Epithelial cell of esophagus (primary cell): ENCODE results near the gene EDEM1.

Source experiments
- DNase-seq: peaks from one replicate; pipeline ENCODE4 v3.0.0; 2010; ENCODE audit warnings: low read depth
- H3K4me3 ChIP-seq: 2 replicates; pipeline ENCODE4 v1.5.1; 2011; ENCODE audit warnings: mild to moderate bottlenecking, low read length, control low read depth
- CTCF ChIP-seq: IDR thresholded peaks from 2 replicates; pipeline ENCODE4 v1.5.1; 2011; ENCODE audit warnings: low read depth, mild to moderate bottlenecking, low read length, control low read depth, inconsistent platforms; ENCODE audit not compliant: insufficient read depth; ENCODE audit errors: missing control alignments

EDEM1 gene

GRCh38 chr3:5221701-5222100, 34.2 kb downstream of the EDEM1 start:
- DNase-seq: no peak
- no peak overlapping the region for H3K4me3 ChIP-seq
- no peak for TF ChIP-seq CTCF

- TF ChIP-seq CTCF: no peak
- no peak for DNase-seq
- H3K4me3 ChIP-seq: no peak overlapping the region
These were observed 34.9 kb downstream of the EDEM1 start for GRCh38 chr3:5222283-5223005.

- no peak overlapping the region for H3K4me3 ChIP-seq
- peak; percentile 22 for DNase-seq
- TF ChIP-seq CTCF: peak; percentile 38
These were observed 39.3 kb downstream of the EDEM1 start for GRCh38 chr3:5226783-5227182.

GRCh38 chr3:5227812-5228211, 40.3 kb downstream of the EDEM1 start:
- no peak overlapping the region for H3K4me3 ChIP-seq
- DNase-seq: no peak
- no peak for TF ChIP-seq CTCF

GRCh38 chr3:5229414-5229813, 41.9 kb downstream of the EDEM1 start:
- H3K4me3 ChIP-seq: no peak overlapping the region
- DNase-seq: peak; percentile 50
- no peak for TF ChIP-seq CTCF

- TF ChIP-seq CTCF: no peak
- H3K4me3 ChIP-seq: no peak overlapping the region
- no peak for DNase-seq
These were observed 43.6 kb downstream of the EDEM1 start for GRCh38 chr3:5231074-5231473.

- H3K4me3 ChIP-seq: no peak overlapping the region
- no peak for DNase-seq
- no peak for TF ChIP-seq CTCF
These were observed 44.0 kb downstream of the EDEM1 start for GRCh38 chr3:5231487-5231886.
